Measurements from ENCODE around the gene CTNNA3.

DNA sequence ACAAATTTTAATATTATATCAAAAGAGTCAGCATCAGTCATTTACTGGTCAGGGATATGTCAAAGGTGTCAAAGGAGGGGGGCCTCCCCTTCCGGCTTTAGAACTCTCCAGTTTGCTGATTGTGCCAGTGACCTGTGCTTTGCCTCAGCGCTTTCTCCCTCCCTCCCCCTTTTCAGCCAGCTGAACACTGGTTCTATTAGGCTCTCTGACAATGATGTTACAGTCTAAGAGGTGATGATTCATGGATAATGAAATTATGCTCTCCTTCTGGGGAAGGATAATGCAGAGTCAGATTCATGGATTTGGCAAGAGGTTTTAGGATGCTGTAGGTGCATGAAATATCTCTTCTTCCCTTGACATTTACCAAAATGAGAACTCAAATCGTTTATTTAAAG, 764.0 kb downstream of the CTNNA3 start:
- TF ChIP-seq, protein P1, sequence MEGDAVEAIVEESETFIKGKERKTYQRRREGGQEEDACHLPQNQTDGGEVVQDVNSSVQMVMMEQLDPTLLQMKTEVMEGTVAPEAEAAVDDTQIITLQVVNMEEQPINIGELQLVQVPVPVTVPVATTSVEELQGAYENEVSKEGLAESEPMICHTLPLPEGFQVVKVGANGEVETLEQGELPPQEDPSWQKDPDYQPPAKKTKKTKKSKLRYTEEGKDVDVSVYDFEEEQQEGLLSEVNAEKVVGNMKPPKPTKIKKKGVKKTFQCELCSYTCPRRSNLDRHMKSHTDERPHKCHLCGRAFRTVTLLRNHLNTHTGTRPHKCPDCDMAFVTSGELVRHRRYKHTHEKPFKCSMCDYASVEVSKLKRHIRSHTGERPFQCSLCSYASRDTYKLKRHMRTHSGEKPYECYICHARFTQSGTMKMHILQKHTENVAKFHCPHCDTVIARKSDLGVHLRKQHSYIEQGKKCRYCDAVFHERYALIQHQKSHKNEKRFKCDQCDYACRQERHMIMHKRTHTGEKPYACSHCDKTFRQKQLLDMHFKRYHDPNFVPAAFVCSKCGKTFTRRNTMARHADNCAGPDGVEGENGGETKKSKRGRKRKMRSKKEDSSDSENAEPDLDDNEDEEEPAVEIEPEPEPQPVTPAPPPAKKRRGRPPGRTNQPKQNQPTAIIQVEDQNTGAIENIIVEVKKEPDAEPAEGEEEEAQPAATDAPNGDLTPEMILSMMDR (IDR thresholded peaks at IDR 0.05 in 8 of 11, conservative IDR thresholded peaks at IDR 0.05 in 3 of 11), result no peak
- TF ChIP-seq POLR2A (IDR thresholded peaks at IDR 0.05), result no peak
- TF ChIP-seq POLR2AphosphoS5 (IDR thresholded peaks at IDR 0.05), result no peak

Measured in spleen (tissue), 7 donors.